PFSK-1 (cell line): ENCODE data around the gene RPGRIP1L.

Source experiments
- FOXP2 ChIP-seq: optimal IDR thresholded peaks from 2 replicates; pipeline ENCODE3; 2011; ENCODE audit warnings: borderline replicate concordance, control low read depth, inconsistent platforms; ENCODE audit not compliant: insufficient read depth; ENCODE audit errors: extremely low read length, extremely low read depth
- POLR2AphosphoS5 ChIP-seq: IDR thresholded peaks from 2 replicates; pipeline ENCODE4 v1.6.1; 2012; ENCODE audit warnings: low read depth, mild to moderate bottlenecking, control low read depth, low read length, moderate library complexity
- REST ChIP-seq, 2 experiments: IDR thresholded peaks; 2 replicates each; pipeline versions ENCODE4 v1.6.1 to v1.8.0; 2011 to 2012; ENCODE audit warnings: low read depth in 2 of 2, low read length in 2 of 2, control low read depth in 1 of 2, inconsistent platforms in 1 of 2, mild to moderate bottlenecking in 1 of 2, moderate library complexity in 1 of 2; ENCODE audit not compliant: insufficient read depth in 1 of 2
- SIN3A ChIP-seq: IDR thresholded peaks from 2 replicates; pipeline ENCODE4 v1.6.1; 2012; ENCODE audit warnings: mild to moderate bottlenecking, low read length, moderate library complexity, borderline replicate concordance; ENCODE audit not compliant: insufficient read depth
- TAF1 ChIP-seq: IDR thresholded peaks from 2 replicates; pipeline ENCODE4 v1.6.1; 2012; ENCODE audit warnings: low read length, control low read depth, borderline replicate concordance; ENCODE audit not compliant: insufficient read depth

Gene RPGRIP1L

DNA sequence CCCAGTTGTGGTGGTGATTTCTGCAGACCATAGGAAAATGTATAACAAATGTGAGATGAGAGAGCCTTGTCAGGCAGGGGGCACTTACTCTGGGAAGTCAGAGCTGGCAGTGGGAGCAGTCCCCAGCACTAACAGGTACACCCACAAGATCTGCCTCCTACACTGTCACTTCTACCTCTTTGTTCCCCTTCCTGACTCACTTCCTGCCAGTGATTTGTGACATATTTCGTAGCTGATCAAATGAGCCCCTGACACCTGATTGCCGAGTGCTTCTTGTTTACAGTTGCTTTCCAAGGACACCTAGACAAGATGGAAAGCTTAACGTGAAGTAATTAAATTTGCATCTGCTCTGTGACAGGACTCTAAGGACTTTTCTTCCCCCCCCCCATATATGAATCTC, 40.8 kb upstream of the RPGRIP1L start:
- TF ChIP-seq REST (IDR thresholded peaks at IDR 0.05; ENCODE audit: insufficient read depth in 1 of 2, low read depth in 2 of 2, low read length in 2 of 2): no peak
- no peak for TF ChIP-seq POLR2AphosphoS5
- TF ChIP-seq TAF1: no peak
- TF ChIP-seq SIN3A: no peak
- TF ChIP-seq FOXP2: no peak

GRCh38 chr16:53743149-53743566, 39.5 kb upstream of the RPGRIP1L start:
- TF ChIP-seq POLR2AphosphoS5: no peak
- TF ChIP-seq TAF1: no peak
- TF ChIP-seq FOXP2: no peak
- no peak for TF ChIP-seq REST (IDR thresholded peaks at IDR 0.05; ENCODE audit: insufficient read depth in 1 of 2, low read depth in 2 of 2, low read length in 2 of 2)
- TF ChIP-seq SIN3A: no peak

DNA sequence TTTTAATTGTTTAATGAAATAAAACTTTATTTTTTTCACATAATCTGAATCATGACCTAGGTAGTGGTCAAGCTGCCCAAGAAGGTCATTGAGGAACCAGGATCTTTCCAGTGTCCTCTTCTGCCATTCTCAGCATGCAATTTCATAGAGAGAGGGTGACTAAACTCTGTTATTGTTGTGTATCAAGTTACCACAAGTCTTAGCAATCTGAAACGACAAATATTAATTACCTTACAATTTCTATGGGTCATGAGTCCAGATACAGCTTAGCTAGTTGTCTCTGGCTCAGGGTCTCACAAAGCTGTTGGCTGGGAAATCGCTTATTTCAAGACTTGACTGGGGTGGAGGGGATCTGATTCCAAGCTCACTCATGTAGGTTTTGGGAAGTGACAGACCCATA, 37.9 kb upstream of the RPGRIP1L start:
- TF ChIP-seq SIN3A: no peak
- no peak for TF ChIP-seq POLR2AphosphoS5
- no peak for TF ChIP-seq TAF1
- no peak for TF ChIP-seq REST (IDR thresholded peaks at IDR 0.05; ENCODE audit: insufficient read depth in 1 of 2, low read depth in 2 of 2, low read length in 2 of 2)
- no peak for TF ChIP-seq FOXP2

DNA sequence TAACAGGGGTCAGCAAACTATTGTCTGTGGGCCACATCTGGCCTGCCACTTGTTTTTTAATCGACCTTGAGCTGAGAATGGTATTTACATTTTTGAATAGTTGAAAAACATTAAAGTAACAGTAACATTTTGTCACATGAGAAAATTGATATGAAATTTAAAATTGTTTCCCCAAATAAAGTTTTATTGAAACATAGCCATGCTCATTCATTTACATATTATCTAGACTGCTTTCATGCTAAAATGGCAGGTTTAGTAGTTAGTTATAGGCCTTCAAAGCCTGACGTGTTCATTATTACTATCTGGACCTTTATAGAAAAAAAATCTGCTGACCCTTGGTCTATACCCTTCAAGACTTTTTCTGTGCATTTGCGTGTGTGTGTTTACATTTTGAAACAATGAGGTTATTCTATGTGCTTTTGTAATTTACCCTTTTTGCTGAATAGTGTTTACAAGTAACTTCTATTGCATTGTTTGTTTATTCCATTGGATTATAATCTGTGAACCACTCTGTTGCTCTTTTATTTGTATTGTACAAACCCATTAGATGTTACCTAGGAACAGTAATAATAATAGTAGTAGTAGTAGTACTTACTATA, 37.4 kb upstream of the RPGRIP1L start:
- TF ChIP-seq TAF1: no peak
- no peak for TF ChIP-seq SIN3A
- no peak for TF ChIP-seq REST (IDR thresholded peaks at IDR 0.05; ENCODE audit: insufficient read depth in 1 of 2, low read depth in 2 of 2, low read length in 2 of 2)
- TF ChIP-seq FOXP2: no peak
- TF ChIP-seq POLR2AphosphoS5: no peak

- TF ChIP-seq SIN3A (no peak), REST (IDR thresholded peaks at IDR 0.05; ENCODE audit: insufficient read depth in 1 of 2, low read depth in 2 of 2, low read length in 2 of 2) (no peak), TAF1 (no peak), POLR2AphosphoS5 (no peak), FOXP2 (no peak)
Measured at GRCh38 chr16:53740476-53740875, 36.8 kb upstream of the RPGRIP1L start.
